Cardiac septum (tissue), 1 donor: ENCODE data around the gene UBE2E2. TPM values are rescaled to one million over a fixed set of nuclear protein-coding genes. Genes with fewer than 3 reads are reported as not detected.

Source experiments
- DNase-seq: peaks from one replicate; pipeline ENCODE4 v3.0.0-alpha.2; 2020; ENCODE audit warnings: low spot score
- intact Hi-C: fragments of 100-400 bp; cut with DNase I; formaldehyde crosslinking; loops from one replicate; pipeline ENCODE4 v1.14.0; 2022
- total RNA-seq: library from RNA; stranded (reverse); fragmentation: NEBNext Ultra II Directional; extraction: Animal tissue kit (Norgen Biotek cat#: 25700); gene quantifications from one replicate; pipeline ENCODE4 v1.2.1, GENCODE V29; 2021
- donor health status: DM: no; HTN: no; CAD: no.

Gene UBE2E2
- total RNA-seq, 1 donor from 2014 or later, result 48.1 TPM

DNA sequence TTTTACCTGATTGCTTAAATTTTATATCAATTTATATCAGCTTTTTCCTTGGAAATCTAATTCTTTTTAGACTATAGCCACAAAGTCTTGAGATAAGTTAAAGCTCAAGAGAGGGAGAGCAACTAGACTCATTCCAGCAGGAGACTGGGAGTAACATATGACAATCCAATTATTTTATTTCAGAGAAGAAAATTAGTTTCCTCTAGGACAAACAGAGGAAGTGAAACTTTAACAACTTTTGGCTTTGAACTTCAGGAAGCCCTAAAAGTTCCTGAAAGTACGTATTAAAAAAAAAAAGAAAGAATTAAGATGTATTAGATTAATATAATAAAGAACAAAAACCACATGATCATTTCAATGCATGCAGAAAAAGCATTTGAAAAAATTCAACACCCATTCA is 13.9 kb upstream of the UBE2E2 start:
- no peak for DNase-seq
- intact Hi-C loops, result no loop called here

DNA sequence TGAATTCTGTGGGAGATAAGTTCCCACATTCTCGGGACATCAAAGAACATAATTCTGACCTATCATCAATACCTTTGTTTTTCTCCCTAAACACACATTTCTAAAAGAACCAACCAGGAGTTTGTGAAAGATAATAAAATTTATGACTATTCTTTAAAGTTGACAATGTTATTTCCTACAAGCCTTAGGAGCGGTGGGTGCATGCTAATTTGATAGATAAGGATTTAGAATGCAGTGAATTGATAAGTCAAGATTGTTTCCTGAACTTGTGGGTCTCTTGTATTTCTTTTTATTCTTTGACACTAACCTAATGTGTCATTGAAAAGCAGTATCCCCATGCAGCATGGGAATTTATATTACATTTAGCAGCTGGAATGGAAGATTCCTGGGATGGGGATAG is 10.3 kb upstream of the UBE2E2 start:
- intact Hi-C loops, result no loop called here
- DNase-seq, result no peak

DNA sequence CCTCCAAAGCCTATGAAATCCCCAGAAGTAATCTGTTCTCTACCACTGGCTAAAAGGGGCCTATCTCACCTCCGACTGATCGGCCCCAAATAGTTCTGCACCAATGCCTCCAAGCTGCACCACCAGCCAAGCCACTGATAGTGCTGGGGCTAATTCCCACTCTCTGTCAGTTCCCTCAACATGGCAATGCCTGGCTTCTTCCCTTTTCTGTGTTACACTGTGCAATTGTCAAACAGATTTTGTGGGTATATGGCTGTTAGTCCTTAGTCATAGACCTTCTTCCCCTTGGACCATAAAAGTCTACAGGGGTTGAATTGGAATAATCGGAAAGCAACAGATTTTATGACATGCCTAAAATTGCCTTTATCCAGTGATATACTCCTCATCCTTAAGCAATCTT is 9.3 kb upstream of the UBE2E2 start:
- no peak for DNase-seq
- intact Hi-C loops, result no loop called here

DNA sequence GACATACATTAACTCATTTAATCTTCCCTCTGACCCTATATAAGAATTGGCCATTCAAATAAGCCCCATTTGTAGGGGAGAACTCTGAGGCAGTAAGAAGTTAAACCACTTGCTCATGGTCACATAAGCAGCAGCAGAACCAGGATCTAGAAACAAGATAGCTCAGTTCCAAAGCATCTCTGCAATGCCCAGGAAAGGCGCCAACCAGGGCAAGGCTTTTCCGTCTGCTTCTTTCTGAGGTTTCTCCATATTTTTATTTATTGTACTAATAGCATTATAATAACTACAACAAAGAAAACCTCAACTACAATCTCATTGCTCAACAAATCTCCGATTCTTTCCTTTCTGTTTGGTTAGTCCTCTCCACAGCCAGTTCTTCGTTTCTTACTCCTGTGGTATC is 4.3 kb upstream of the UBE2E2 start:
- no peak for DNase-seq
- intact Hi-C loops, result no loop called here

DNA sequence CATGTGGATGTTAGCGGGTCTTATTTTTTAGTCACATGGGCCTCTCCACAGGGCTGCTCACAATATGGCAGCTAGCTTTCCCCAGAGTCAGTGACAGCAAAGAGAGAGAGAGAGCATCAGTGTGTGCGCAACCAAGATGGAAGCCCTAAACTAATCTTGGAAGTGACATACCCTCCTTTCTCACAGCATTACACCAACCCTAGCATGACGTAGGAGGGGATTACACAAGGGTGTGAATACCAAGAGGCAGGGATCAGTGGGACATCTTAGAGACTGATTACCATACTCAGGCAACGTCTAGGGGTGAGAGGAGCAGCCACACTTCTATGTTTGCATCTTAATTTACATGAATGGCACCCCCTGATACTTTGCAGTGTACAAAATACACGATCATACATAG is 3.5 kb upstream of the UBE2E2 start:
- intact Hi-C loops, result loop anchor here (5.0 to 10.0 kb wide), 3 partner anchors 255 to 608 kb away; partner anchors contain the start of gene UBE2E1
- DNase-seq, result no peak

DNA sequence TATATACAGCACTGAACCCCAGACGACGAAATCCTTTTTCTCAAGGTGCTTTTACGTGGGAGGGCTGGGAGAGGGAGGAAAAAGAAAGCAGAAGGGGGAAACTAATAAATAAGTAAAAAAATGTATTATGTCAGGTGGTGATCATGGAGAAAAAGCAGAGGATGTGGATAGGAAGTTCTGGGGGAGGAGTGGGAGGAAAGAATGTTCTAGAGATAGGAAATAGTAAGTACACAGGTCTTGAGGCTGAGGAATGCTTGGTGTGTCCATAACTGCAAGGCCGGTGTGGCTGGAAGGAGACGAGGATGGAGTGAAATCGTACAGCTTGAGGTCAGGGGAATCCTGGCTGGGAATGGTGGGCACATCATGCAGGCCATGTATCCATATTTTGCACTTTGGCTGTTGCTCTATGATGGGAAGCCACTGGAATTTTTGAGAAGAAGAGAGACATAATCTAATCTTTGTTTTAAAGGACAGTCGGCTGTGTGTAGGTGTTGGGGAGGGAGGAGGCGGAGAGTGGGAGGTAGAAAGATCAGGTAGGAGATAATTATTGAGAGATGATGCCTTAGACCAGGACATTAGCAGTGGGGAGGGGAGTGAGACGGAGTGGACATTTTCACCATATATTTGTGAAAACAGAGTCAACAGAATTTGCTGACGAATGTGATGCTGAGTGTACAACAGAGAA is 1.8 kb upstream of the UBE2E2 start:
- intact Hi-C loops, result loop anchor here (5.0 to 10.0 kb wide), 3 partner anchors 254 to 606 kb away; partner anchors contain the start of gene UBE2E1

DNA sequence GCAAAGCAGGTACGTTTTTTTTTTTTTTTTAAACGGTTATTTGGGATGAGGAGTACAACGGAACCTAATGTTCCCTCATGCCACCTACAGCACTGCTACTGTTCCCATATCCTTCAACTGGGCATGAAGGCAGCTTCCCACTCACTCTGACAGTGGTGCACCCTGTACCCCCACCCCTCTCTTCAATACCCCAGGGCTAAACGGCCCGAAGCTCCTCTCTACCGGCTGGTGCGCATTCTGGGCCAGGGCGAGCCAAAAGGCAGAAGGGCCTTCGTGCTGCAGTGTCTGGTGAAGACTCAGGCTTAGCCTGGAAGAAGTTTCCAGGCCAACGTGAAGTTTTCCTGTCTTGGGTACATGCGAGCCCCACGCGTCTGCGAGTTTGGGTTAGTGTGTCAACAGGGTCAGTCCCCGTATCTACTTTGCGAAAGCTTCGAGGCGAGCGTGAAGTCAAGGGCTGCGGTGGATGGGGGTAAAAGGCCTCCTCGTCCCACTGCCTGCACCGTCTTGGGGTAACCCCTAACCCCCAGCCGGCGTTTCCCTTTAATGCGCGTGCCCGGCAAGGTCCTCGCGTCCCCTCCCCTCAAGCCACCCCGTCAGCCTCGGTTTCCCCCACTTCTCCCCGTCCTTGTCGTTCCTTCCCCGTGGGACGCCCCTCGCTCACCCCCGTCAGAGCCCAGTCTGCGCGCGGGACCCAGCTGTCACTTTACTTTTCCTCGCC is 765 bp upstream of the UBE2E2 start:
- intact Hi-C loops, result loop anchor here (5.0 to 10.0 kb wide), 3 partner anchors 252 to 605 kb away; partner anchors contain the start of gene UBE2E1
- no peak for DNase-seq

More for the DNA sequence above, 1.8 kb upstream of the UBE2E2 start:
- DNase-seq, result no peak

DNA sequence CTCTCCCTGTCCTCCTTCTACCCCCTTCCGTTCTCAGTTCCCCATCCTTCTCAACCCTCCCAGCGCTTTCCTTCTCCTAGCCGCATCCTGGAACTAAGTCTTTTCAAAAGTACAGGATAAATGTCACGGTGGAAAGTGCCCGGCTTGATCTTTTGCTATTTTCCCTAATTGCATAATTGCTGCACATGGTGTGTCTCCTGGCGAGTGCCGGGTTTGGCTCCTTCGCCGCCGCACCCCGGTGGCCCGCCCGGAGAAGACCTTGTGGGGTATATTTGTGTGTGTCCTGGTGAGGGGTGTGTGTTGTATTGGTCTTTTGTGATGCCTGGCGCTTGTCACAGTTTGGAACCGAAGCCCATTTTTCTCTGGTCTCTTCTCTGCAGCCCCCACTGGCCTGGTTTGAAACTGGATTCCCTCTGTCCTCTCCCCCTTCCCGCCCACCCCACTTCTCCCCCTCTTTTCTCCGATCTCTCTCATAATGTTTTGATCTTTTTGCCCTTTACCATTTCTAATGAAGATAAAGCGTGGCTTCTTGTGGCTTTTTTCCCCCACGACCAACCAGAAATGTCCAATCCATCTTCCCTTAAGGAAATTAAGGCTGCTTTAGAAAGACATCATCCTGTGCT is 692 bp downstream of the UBE2E2 start:
- intact Hi-C loops, result loop anchor here (5.0 to 10.0 kb wide), 3 partner anchors 251 to 603 kb away; partner anchors contain the start of gene UBE2E1
- no peak for DNase-seq

DNA sequence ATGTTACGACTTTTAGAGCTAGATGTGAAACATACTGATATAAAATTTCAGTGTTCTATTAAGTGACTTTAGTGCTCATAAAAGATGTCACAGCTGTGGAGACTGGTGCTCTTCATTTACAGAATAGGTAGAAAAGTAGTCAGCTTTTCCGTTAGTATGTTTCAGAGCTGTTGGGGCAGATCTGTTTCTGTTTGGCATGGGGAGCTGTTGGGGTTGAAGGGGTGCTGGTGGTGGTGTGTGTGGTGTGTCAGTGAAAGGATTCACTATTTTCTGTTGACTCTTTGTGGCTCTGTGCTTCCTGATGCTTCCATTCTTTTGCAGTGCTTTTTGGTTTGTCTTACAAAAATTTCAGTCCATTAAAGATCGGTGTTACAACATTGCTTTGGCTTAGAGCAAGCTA is 3.2 kb downstream of the UBE2E2 start:
- DNase-seq, result no peak
- intact Hi-C loops, result loop anchor here (10.0 kb wide), 2 partner anchors 248 to 288 kb away; no protein-coding TSS in a partner anchor

DNA sequence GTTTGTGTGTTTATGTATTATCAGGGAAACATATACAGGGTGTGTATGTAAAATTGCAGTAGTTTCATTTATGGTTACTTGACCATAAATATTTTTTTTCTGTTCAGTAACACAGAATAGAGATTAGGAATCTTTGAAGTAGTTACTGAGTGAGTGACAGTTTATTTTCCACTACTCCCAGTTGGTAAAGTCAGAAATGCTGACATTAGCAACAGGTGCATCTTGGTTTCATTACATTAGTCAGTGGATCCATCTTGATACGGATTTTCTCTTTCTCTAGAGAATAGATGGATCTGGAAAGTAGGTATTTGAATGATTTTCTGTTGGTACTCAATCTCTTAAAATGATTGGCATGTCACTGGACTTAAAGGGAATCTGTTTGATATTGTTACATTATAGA is 6.0 kb downstream of the UBE2E2 start:
- no peak for DNase-seq
- intact Hi-C loops, result loop anchor here (10.0 kb wide), 2 partner anchors 246 to 286 kb away; no protein-coding TSS in a partner anchor

DNA sequence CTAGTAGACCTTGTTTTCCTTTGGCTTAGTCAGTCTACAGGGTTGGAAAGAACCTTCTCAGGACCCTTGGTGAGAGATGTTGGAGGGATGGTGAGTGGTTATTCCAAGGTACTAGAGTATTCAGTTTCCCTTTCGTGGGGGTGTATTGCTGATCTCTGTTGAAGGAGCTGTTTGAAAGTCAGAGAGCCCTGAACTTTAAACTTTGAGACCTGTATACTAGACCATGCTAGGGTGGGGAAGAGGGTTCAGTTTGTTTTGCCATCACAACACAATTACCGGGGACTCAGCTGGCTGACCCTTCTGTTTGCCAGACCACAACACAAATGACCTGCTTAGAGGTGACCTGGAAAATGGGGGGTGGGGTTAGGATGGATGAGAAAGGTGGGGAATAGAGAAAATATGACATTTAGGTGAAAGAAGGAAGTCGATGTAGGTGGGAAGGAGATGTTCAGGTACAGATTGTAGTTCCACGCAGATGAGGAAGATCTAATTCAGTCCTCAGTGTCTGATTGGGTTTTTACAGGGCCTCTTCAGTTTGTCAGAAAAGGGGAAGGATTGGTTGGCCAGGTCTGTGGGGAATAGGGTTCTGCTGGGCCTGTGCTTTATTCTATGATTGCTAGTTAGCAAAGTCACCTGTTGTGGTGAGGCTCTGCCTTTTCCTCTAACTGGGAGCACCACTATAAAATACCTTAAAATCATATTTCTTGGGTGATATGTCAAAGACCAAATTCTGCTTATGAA is 6.8 kb downstream of the UBE2E2 start:
- intact Hi-C loops, result loop anchor here (10.0 kb wide), 2 partner anchors 245 to 285 kb away; no protein-coding TSS in a partner anchor
- no peak for DNase-seq

DNA sequence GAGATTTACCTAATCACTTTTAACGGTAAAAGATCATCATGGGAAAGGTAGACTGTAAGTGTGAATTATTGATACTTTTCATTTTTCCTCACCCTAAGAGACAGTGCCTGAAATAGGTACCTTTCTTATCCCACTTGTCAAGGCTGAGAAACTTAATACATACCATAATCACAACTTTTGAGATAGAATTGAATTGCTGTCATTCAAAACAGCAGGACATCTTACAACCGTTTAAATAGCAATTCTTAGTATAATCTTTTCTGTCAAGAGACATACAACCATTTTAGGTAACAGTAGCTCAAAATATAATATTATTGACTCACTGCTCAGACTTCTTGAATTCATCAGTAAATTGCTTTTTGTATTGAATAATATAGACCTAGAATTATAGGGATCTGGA is 10.7 kb downstream of the UBE2E2 start:
- intact Hi-C loops, result no loop called here
- DNase-seq, result no peak

DNA sequence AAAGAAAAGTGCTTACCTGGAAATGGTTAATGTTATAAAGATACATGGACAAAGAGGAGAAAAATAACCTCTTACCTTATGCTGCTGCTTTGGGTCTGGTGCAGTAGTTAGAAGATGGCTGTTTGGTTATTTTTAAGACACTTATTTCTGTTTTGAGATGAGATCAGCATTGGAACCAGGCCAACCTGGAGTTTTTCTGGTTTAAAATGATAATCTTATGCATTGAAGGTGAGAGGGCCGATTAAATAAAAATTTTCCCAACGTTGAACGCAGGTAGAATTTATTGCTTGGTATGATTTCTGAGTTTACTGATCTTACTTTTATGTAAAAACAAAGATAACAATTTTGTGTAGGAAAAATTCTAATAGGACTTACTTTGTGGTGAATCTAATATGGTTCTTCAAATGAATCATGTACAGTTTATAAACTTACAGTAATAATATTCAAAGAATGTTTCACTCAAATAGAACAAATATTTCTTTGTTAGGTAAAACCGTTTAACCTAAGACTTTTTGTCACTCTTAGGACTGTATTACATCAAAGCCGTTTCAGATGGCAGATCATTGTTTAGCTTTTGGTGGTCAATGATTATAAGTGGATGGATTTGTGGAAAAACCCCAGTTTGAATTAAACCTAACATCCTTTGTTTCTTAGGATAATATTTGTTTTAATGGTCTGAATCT is 14.9 kb downstream of the UBE2E2 start:
- no peak for DNase-seq
- intact Hi-C loops, result no loop called here

DNA sequence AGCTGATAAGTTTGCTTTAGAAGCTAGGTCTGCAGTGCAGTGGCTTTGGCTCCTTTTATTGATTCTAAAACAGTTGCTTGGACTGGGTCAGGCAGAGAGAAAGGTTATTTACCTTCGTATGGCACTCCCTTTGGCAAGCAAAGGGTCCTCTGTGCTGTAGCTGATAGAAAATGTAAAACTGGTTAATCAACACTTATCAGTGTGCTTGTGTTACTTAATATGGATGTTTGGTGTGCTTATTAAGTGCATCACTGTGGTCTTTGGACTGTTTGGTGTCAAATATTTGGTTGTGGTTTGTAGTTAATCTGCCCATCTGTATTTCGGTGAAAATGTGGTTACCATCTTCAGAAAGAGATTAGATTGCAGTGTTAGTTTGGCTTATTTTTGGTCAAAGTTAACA is 16.0 kb downstream of the UBE2E2 start:
- DNase-seq, result no peak
- intact Hi-C loops, result no loop called here

DNA sequence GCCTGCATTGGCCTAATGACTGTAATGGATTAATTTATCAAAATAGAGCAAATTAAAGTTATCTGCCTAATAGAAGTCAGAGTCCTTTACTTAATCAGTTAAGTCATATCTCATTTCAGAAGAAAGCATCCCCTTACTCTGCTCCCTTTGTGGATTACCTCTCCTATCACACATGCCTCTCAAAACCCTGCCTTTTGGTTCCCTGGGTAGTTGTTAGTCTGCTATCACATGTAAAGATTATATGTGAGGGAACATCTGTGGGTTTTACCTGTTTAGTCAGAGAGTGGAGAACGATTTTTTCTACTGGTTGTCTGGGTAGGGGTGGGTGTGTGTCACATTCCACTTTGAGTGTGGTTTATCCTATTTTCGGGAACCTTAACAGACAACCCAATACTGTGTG is 16.4 kb downstream of the UBE2E2 start:
- intact Hi-C loops, result no loop called here
- DNase-seq, result no peak

DNA sequence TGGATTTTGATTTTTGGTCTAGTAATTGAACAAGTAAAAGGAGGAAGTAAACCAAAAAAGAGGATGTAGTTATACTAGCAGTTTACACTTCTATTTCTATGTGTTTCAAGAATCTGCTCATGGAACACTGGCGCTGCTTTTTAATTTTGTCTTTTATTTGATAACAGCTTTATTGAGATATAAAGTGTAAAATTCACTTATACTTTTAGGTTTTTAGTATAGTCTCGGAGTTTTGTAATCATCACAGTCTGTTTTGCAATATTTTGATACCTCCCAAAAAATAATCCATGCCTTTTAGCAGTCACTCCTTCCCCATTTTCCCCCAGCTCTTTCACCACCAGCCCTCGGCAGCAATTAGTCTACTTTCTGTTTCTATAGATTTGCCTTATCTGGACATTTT is 18.0 kb downstream of the UBE2E2 start:
- DNase-seq, result no peak
- intact Hi-C loops, result no loop called here

DNA sequence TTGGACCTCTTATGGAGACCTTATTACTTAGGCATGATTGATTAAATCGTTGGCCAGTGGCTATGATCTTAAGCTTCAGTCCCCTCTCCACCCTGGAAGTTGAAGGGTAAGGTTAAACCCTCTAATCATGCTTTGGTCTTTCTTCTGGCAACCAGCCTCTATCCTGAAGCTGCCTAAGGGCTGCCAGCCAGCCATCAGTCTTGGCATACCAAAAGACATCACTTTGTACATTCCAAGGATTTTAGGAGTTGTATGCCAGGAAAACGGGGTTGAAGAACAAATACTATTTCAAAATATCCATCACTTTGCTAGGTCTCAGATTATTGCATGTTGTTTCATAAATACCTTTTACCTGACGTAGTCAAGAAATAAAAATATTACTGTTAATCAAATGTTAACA is 28.9 kb downstream of the UBE2E2 start:
- DNase-seq, result no peak
- intact Hi-C loops, result no loop called here

DNA sequence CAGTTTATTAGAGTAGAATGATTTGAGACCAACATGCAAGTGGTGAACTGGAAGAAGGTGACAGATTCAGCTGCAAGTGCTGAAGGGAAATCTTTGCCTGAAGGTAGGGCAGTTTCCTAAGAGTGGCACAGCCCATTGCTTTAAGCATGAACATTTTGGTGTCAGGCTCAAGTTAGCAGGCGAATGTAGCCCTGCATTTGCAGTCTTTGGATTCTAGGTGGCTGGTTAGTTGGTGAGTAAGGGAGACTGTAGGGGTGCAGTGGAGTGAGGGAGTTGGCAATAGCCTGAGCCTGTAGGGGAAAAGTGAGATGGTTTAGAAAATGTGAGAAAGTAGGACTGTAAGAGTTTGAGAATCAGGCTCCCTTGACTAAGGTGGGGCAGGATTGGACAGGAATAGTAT is 29.7 kb downstream of the UBE2E2 start:
- intact Hi-C loops, result no loop called here
- DNase-seq, result no peak

DNA sequence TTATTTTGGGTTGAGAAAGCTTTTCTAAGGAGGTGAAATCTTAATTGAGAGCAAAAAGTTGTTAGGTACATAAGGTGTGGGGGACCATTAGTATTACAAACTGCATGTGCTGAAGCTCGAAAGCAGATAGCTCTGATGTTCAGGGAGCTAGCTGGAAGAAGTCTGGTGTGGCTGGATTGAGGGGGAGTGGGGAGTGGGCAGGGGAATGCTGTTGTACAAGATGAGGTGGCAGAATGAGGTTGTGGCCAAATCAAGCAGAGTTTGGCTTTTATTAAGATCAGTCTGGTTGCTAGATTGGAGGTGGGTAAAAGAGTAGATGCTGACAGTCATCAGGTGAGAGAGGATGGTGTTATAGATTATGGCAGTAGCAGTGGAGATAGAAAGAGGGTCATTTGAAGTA is 32.1 kb downstream of the UBE2E2 start:
- intact Hi-C loops, result no loop called here
- DNase-seq, result no peak
